BJ (cell line): Measurements from ENCODE around the gene PER2. TPM values are rescaled to one million over a fixed set of nuclear protein-coding genes. Genes with fewer than 3 reads are reported as not detected.

ENCODE experiments used
- CTCF ChIA-PET: fragments of 350-600 bp; formaldehyde crosslinking; extraction: SDS; loops from one replicate; lab custom pipeline; 2021; ENCODE audit warnings: antibody characterized with exemption, inconsistent platforms; lab: Yijun Ruan, JAX
- POLR2A ChIA-PET: fragments of 300-600 bp; sonication (Branson Sonifier 250); formaldehyde crosslinking; extraction: SDS; loops from one replicate; lab custom pipeline; 2021; ENCODE audit warnings: antibody characterized with exemption; lab: Charles Lee
- DNase-seq: peaks from one replicate; pipeline ENCODE4 v3.0.0-alpha.2; 2011; ENCODE audit warnings: low read depth
- H3K27me3 ChIP-seq: 2 replicates; pipeline ENCODE4 v1.6.0; 2011; ENCODE audit warnings: low read length; ENCODE audit not compliant: control insufficient read depth, insufficient read depth
- H3K36me3 ChIP-seq: 2 replicates; pipeline ENCODE4 v1.5.1; 2011; ENCODE audit warnings: low read length; ENCODE audit not compliant: control insufficient read depth, insufficient read depth
- H3K4me3 ChIP-seq: 2 replicates; pipeline ENCODE4 v1.5.1; 2011; ENCODE audit warnings: low read depth, mild to moderate bottlenecking, control low read depth, low read length
- polyA plus RNA-seq: library from polyadenylated mRNA; depleted of rRNA; stranded (reverse); fragments of >200 nt; gene quantifications from 2 replicates; pipeline ENCODE4 v1.2.3, GENCODE V29; 2011
- TF ChIP-seq, protein P1 (sequence below): IDR thresholded peaks from 2 replicates; pipeline ENCODE4 v1.5.1; 2011; ENCODE audit warnings: low read depth, mild to moderate bottlenecking, control low read depth, inconsistent platforms, low read length, moderate library complexity; ENCODE audit not compliant: insufficient read depth

The PER2 gene
- polyA plus RNA-seq, 1 experiment: 3.1 TPM

- Histone ChIP-seq H3K27me3 (peaks cover 13% of the 10 kb centered on the region), H3K36me3 (no peaks in the 10 kb centered on the region), H3K4me3 (no peak overlapping the region)
- TF ChIP-seq, protein P1, sequence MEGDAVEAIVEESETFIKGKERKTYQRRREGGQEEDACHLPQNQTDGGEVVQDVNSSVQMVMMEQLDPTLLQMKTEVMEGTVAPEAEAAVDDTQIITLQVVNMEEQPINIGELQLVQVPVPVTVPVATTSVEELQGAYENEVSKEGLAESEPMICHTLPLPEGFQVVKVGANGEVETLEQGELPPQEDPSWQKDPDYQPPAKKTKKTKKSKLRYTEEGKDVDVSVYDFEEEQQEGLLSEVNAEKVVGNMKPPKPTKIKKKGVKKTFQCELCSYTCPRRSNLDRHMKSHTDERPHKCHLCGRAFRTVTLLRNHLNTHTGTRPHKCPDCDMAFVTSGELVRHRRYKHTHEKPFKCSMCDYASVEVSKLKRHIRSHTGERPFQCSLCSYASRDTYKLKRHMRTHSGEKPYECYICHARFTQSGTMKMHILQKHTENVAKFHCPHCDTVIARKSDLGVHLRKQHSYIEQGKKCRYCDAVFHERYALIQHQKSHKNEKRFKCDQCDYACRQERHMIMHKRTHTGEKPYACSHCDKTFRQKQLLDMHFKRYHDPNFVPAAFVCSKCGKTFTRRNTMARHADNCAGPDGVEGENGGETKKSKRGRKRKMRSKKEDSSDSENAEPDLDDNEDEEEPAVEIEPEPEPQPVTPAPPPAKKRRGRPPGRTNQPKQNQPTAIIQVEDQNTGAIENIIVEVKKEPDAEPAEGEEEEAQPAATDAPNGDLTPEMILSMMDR: no peak
- ChIA-PET POLR2A (no interaction called here), CTCF (interaction anchor here (1.1 kb wide), 1 partner anchor 35 kb away, joined by 3 read pairs; no protein-coding TSS in a partner anchor)
- DNase-seq: no peak
These were observed 59.7 kb downstream of the PER2 start for GRCh38 chr2:238228700-238229099.

GRCh38 chr2:238227587-238228032 is 60.8 kb downstream of the PER2 start:
- DNase-seq: no peak
- Histone ChIP-seq H3K36me3 (no peaks in the 10 kb centered on the region), H3K27me3 (peaks cover 13% of the 10 kb centered on the region), H3K4me3 (no peak overlapping the region)
- POLR2A ChIA-PET: no interaction called here
- TF ChIP-seq, protein P1: no peak
- CTCF ChIA-PET: no interaction called here

- TF ChIP-seq, protein P1: no peak
- CTCF ChIA-PET: interaction anchor here (1.6 kb wide), 1 partner anchor 18 kb away, joined by 3 read pairs; no protein-coding TSS in a partner anchor
- H3K27me3 ChIP-seq: peaks cover 13% of the 10 kb centered on the region
- POLR2A ChIA-PET: no interaction called here
- H3K36me3 ChIP-seq: no peaks in the 10 kb centered on the region
- no peak overlapping the region for H3K4me3 ChIP-seq
- no peak for DNase-seq
These were observed 61.5 kb downstream of the PER2 start for GRCh38 chr2:238226698-238227586.

- H3K4me3 ChIP-seq: no peak overlapping the region
- DNase-seq: no peak
- H3K27me3 ChIP-seq: peaks cover 11% of the 10 kb centered on the region
- ChIA-PET CTCF (interaction anchor here (1.6 kb wide), 1 partner anchor 17 kb away, joined by 3 read pairs; no protein-coding TSS in a partner anchor), POLR2A (no interaction called here)
- TF ChIP-seq, protein P1: no peak
- H3K36me3 ChIP-seq: no peaks in the 10 kb centered on the region
These were observed 62.3 kb downstream of the PER2 start for GRCh38 chr2:238225911-238226697.

DNA sequence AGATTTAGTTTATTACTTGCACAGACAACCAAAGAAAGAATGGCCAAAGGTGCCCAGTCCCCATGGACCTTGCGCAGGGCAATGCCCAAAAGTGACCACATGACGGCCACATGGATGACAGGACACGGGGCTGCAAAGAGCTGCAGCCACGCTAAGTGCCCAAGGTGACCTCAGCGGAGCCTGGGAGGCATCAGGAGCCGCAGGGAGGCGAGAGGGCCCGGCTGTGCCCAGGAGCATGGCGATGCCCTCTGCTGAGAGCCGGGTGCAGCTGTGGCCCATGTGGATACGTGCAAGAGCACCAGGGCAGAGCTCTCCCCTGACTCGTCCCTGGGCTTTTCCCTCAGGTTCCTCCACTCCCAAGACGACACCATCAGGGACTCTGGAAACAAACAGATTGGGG is 63.3 kb downstream of the PER2 start:
- no peaks in the 10 kb centered on the region for H3K36me3 ChIP-seq
- POLR2A ChIA-PET: no interaction called here
- CTCF ChIA-PET: interaction anchor here (1.6 kb wide), 1 partner anchor 16 kb away, joined by 3 read pairs; no protein-coding TSS in a partner anchor
- peaks cover 6% of the 10 kb centered on the region for H3K27me3 ChIP-seq
- H3K4me3 ChIP-seq: no peak overlapping the region
- DNase-seq: no peak
- TF ChIP-seq, protein P1: no peak
